ENCODE measurements around the gene AKAP8L. TPM values are rescaled to one million over a fixed set of nuclear protein-coding genes. Genes with fewer than 3 reads are reported as not detected.

AKAP8L gene
- total and polyA plus RNA-seq, 2 donors (not counting 1 experiment from before 2014, with no cell fraction given): 184 to 211 TPM

GRCh38 chr19:15404780-15405211 is 14.0 kb downstream of the AKAP8L start:
- Histone ChIP-seq H3K4me2 (replicated peaks; ENCODE audit: low read depth, low read length, poor library complexity, severe bottlenecking) (peak overlapping the region; percentile 26), H3K9ac (ENCODE audit: low read length) (no peak overlapping the region), H3K27me3 (replicated peaks in 1 of 4; ENCODE audit: control extremely low read depth in 1 of 4, control insufficient read depth in 3 of 4, insufficient read depth in 4 of 4, low read length in 3 of 4) (no peaks in the 10 kb centered on the region), H3K27ac (ENCODE audit: low read length in 2 of 2) (peak overlapping the region in 1 of 2 donors; percentile 23), H3K36me3 (replicated peaks in 1 of 2; ENCODE audit: control extremely low read depth in 1 of 2, control insufficient read depth in 1 of 2, extremely low read depth in 1 of 2, insufficient read depth in 2 of 2, low read length in 1 of 2) (peaks cover 2 to 65% of the 10 kb centered on the region in 2 experiments), H3K79me2 (ENCODE audit: control insufficient read depth, insufficient read depth, low read length) (peaks cover 94% of the 10 kb centered on the region), H3K9me3 (ENCODE audit: control extremely low read depth in 1 of 3, control insufficient read depth in 2 of 3, insufficient read depth in 1 of 3, low read length in 2 of 3) (no peaks in the 10 kb centered on the region), H3K4me3 (ENCODE audit: control extremely low read depth in 1 of 5, extremely low read depth in 1 of 5, insufficient read depth in 1 of 5, low read depth in 2 of 5, low read length in 4 of 5) (no peak overlapping the region), H3K4me1 (ENCODE audit: control insufficient read depth in 2 of 2, insufficient read depth in 2 of 2, low read length in 2 of 2) (peaks cover 10 to 13% of the 10 kb centered on the region in 2 donors), H4K20me1 (ENCODE audit: control insufficient read depth, insufficient read depth, low read length, poor library complexity, severe bottlenecking) (peaks cover 93% of the 10 kb centered on the region), H2AFZ (ENCODE audit: insufficient read depth, low read depth, low read length, poor library complexity, severe bottlenecking) (no peak overlapping the region)
- Mint-ChIP-seq H3K4me1 (peaks cover 44% of the 10 kb centered on the region), H3K27me3 (no peaks in the 10 kb centered on the region), H3K9me3 (ENCODE audit: insufficient read depth) (no peaks in the 10 kb centered on the region), H3K27ac (peak overlapping the region; percentile 54), H3K4me3 (peak overlapping the region; percentile 53)
- 30% methylated on average over 3 of the region's 3 CpGs for WGBS (ENCODE audit: insufficient coverage)
- DNase-seq (no peak), ATAC-seq (ENCODE audit: low read depth) (no peak)
- POLR2A ChIA-PET: no interaction called here
- no peak for TF ChIP-seq CTCF (IDR thresholded peaks at IDR 0.05)
- no peak for TF ChIP-seq EZH2 (IDR thresholded peaks at IDR 0.05; ENCODE audit: borderline replicate concordance, insufficient read depth, low read depth, low read length, poor library complexity, severe bottlenecking)
- intact Hi-C loops (cut with micrococcal nuclease): no loop called here
- CTCF ChIA-PET: interaction anchor here (0.6 to 2.4 kb wide), 3 partner anchors 8 to 80 kb away, joined by 3 to 8 read pairs (median 3); partner anchors contain the start of gene AKAP8L

GRCh38 chr19:15404097-15404779 is 14.6 kb downstream of the AKAP8L start:
- peaks cover 93% of the 10 kb centered on the region for H4K20me1 ChIP-seq (ENCODE audit: control insufficient read depth, insufficient read depth, low read length, poor library complexity, severe bottlenecking)
- CTCF ChIA-PET: interaction anchor here (0.6 to 2.4 kb wide), 3 partner anchors 9 to 80 kb away, joined by 3 to 8 read pairs (median 3); partner anchors contain the start of gene AKAP8L

More at GRCh38 chr19:15404097-15404779, 14.6 kb downstream of the AKAP8L start:
- WGBS (ENCODE audit: insufficient coverage): 95% methylated on average over 6 of the region's 7 CpGs
- no peak for TF ChIP-seq CTCF (IDR thresholded peaks at IDR 0.05)
- no peak for TF ChIP-seq EZH2 (IDR thresholded peaks at IDR 0.05; ENCODE audit: borderline replicate concordance, insufficient read depth, low read depth, low read length, poor library complexity, severe bottlenecking)
- peak; percentile 49 for ATAC-seq (ENCODE audit: low read depth)
- Histone ChIP-seq H3K4me1 (ENCODE audit: control insufficient read depth in 2 of 2, insufficient read depth in 2 of 2, low read length in 2 of 2) (peaks cover 10 to 13% of the 10 kb centered on the region in 2 donors), H3K27me3 (replicated peaks in 1 of 4; ENCODE audit: control extremely low read depth in 1 of 4, control insufficient read depth in 3 of 4, insufficient read depth in 4 of 4, low read length in 3 of 4) (no peaks in the 10 kb centered on the region), H3K4me3 (ENCODE audit: control extremely low read depth in 1 of 5, extremely low read depth in 1 of 5, insufficient read depth in 1 of 5, low read depth in 2 of 5, low read length in 4 of 5) (no peak overlapping the region), H3K4me2 (replicated peaks; ENCODE audit: low read depth, low read length, poor library complexity, severe bottlenecking) (peak overlapping the region; percentile 26), H3K79me2 (ENCODE audit: control insufficient read depth, insufficient read depth, low read length) (peaks cover 91% of the 10 kb centered on the region), H3K27ac (ENCODE audit: low read length in 2 of 2) (peak overlapping the region in 1 of 2 donors; percentile 23), H3K9me3 (ENCODE audit: control extremely low read depth in 1 of 3, control insufficient read depth in 2 of 3, insufficient read depth in 1 of 3, low read length in 2 of 3) (no peaks in the 10 kb centered on the region), H3K9ac (ENCODE audit: low read length) (no peak overlapping the region), H2AFZ (ENCODE audit: insufficient read depth, low read depth, low read length, poor library complexity, severe bottlenecking) (no peak overlapping the region), H3K36me3 (replicated peaks in 1 of 2; ENCODE audit: control extremely low read depth in 1 of 2, control insufficient read depth in 1 of 2, extremely low read depth in 1 of 2, insufficient read depth in 2 of 2, low read length in 1 of 2) (peaks cover 2 to 65% of the 10 kb centered on the region in 2 experiments)
- Mint-ChIP-seq H3K27me3 (no peaks in the 10 kb centered on the region), H3K4me1 (peaks cover 38% of the 10 kb centered on the region), H3K4me3 (peak overlapping the region; percentile 53), H3K27ac (peak overlapping the region; percentile 54), H3K9me3 (ENCODE audit: insufficient read depth) (no peaks in the 10 kb centered on the region)
- intact Hi-C loops (cut with micrococcal nuclease): no loop called here
- no peak for DNase-seq
- POLR2A ChIA-PET: no interaction called here
